GM12865 (cell line): Measurements from ENCODE around the gene EXOC6.

Source experiments
- DNase-seq: peaks from one replicate; pipeline ENCODE4 v3.0.0; 2010; ENCODE audit warnings: low read depth
- H3K4me3 ChIP-seq: 2 replicates; pipeline ENCODE4 v1.5.1; 2011; ENCODE audit warnings: mild to moderate bottlenecking, low read depth, low read length, control low read depth
- TF ChIP-seq, protein P1 (sequence below): IDR thresholded peaks from 2 replicates; pipeline ENCODE4 v1.5.1; 2011; ENCODE audit warnings: low read length, control low read depth, low read depth, inconsistent platforms; ENCODE audit not compliant: insufficient read depth; ENCODE audit errors: missing control alignments

EXOC6 gene

DNA sequence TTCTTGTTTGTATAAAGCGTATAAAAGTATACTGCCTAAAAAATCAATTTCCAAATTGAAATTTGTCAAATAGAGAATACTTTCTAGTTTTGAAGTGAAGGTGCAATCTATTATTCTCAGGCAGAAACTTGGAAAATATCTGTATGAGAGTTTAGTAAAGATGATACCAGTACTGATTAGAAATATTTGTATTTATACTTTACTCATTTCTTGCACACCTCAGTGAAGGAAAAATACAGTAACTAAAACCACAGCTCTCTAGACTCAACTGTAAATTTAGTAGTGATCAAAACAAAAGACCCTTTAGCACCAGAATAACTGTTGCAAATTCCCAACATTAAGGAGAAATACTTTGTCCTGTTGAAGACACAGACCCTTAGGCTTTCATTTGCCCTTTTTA is 140.9 kb downstream of the EXOC6 start:
- TF ChIP-seq, protein P1, sequence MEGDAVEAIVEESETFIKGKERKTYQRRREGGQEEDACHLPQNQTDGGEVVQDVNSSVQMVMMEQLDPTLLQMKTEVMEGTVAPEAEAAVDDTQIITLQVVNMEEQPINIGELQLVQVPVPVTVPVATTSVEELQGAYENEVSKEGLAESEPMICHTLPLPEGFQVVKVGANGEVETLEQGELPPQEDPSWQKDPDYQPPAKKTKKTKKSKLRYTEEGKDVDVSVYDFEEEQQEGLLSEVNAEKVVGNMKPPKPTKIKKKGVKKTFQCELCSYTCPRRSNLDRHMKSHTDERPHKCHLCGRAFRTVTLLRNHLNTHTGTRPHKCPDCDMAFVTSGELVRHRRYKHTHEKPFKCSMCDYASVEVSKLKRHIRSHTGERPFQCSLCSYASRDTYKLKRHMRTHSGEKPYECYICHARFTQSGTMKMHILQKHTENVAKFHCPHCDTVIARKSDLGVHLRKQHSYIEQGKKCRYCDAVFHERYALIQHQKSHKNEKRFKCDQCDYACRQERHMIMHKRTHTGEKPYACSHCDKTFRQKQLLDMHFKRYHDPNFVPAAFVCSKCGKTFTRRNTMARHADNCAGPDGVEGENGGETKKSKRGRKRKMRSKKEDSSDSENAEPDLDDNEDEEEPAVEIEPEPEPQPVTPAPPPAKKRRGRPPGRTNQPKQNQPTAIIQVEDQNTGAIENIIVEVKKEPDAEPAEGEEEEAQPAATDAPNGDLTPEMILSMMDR, result no peak
- DNase-seq, result no peak

DNA sequence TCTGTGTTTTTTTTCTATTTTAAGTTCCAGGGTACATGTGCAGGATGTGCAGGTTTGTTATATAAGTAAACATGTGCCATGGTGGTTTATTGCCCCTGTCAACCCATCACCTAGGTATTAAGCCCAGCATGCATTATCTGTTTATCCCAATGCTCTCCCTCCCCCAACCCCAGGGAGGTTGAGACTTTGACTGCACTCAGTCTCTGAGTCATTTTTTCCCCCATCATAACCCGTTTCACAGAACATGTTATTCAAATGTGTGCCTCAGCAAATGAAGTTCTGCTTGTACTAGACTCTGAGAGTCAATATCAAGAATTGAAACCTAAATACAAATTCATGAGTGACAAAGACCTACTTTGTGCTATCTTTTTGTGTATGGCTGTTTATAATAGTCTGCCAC is 142.3 kb downstream of the EXOC6 start:
- TF ChIP-seq, protein P1, result no peak
- DNase-seq, result peak; percentile 27
- H3K4me3 ChIP-seq, result no peak overlapping the region

More for the DNA sequence above, 140.9 kb downstream of the EXOC6 start:
- H3K4me3 ChIP-seq, result no peak overlapping the region

- TF ChIP-seq, protein P1, result no peak
- no peak overlapping the region for H3K4me3 ChIP-seq
These were observed 143.2 kb downstream of the EXOC6 start for GRCh38 chr10:92991513-92991912.

DNA sequence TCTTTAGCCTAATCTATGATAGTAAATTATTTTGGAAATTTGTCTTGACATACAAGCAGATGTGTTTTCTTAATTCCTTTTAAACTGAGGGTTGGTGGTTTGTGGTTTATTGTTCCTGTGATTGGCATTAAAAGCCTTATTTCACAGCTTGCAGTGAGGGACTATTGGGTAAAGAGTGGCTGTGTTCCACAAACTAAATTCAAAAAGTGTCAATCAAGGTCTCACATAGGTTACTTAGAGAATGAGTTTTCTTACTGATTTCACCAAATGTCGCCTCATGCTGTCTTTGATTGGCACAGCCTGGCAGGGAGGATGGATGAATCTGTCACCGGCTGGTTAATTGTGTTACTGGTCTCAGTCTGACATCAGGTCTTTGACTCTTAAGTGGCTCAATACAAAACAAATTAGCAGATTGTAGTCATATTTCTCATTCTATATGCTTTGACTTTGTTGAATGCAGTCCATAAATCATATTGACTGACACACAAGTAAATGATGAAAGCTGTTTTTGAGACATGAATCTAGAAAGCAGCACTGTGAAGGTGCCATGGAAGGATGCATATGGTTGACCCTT is 145.5 kb downstream of the EXOC6 start:
- H3K4me3 ChIP-seq, result no peak overlapping the region
- TF ChIP-seq, protein P1, result no peak
- no peak for DNase-seq

More at GRCh38 chr10:92991513-92991912, 143.2 kb downstream of the EXOC6 start:
- no peak for DNase-seq

- no peak overlapping the region for H3K4me3 ChIP-seq
- TF ChIP-seq, protein P1, result no peak
- DNase-seq, result no peak
These were observed 147.2 kb downstream of the EXOC6 start for GRCh38 chr10:92995509-92995908.

GRCh38 chr10:92997620-92998019 is 149.3 kb downstream of the EXOC6 start:
- TF ChIP-seq, protein P1, result no peak
- DNase-seq, result no peak
- H3K4me3 ChIP-seq, result no peak overlapping the region

DNA sequence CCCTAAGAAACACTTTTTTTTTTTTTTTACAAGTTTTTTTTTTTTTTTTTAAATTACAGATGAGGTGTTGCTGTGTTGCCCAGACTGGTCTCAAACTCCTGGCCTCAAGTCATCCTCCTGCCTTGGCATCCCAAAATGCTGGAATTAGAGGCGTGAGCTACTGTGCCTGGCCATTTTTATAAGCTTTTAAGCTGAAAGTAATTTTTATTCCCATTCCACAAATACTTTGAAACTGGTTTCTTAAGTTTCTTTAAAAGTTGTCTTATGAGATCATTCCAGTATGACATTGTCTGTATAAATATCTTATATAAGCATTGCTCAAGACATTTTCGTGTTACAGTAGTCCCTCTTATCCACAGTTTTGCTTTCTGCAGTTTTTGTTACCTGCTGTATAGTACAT is 150.9 kb downstream of the EXOC6 start:
- no peak overlapping the region for H3K4me3 ChIP-seq
- TF ChIP-seq, protein P1, result no peak
- no peak for DNase-seq
